ENCODE results near the gene MRPS18A.

GRCh38 chr6:43727634-43728033 lies 40.0 kb upstream of the MRPS18A start:
- TF ChIP-seq ETS1 (CRISPR knock-in tag; IDR thresholded peaks at IDR 0.05), result no peak
- no peak for TF ChIP-seq EP300 (IDR thresholded peaks at IDR 0.05; ENCODE audit: low read depth in 2 of 2, low read length in 2 of 2)
- no peak for TF ChIP-seq EP300 (CRISPR knock-in tag; IDR thresholded peaks at IDR 0.05; ENCODE audit: borderline replicate concordance)
- TF ChIP-seq YEATS2 (CRISPR knock-in tag; IDR thresholded peaks at IDR 0.05; ENCODE audit: borderline replicate concordance), result no peak
- no peak for TF ChIP-seq TAF1 (CRISPR knock-in tag; IDR thresholded peaks at IDR 0.05)
- no peak for TF ChIP-seq EZH2 (conservative IDR thresholded peaks at IDR 0.05; ENCODE audit: low read depth, low read length)

Measured in HepG2 (cell line).